ENCODE measurements around the gene PCDHA10. TPM values are rescaled to one million over a fixed set of nuclear protein-coding genes. Genes with fewer than 3 reads are reported as not detected.
"Not testable (repeated sequence)": the region's sequence is repeated elsewhere in the genome, so short reads cannot be mapped to it uniquely, and the experiment has no call there.

The PCDHA10 gene
- under 0.01 and 0.06 TPM in 2 replicates for total RNA-seq

GRCh38 chr5:140855772-140856674, at the start of gene PCDHA10:
TSS of gene PCDHA10 (plus strand) at chr5:140855897. CDS start at chr5:140856049, 152 bp downstream.
- TF ChIP-seq CTCF (conservative IDR thresholded peaks at IDR 0.05; ENCODE audit: low read depth, low read length): peak; percentile 39
- H3K4me3 ChIP-seq (ENCODE audit: low read depth, low read length): peak within 1 kb of the TSS; percentile 44
- DNase-seq (ENCODE audit: low read depth): no peak

- no peak for DNase-seq (ENCODE audit: low read depth)
- peak; percentile 59 for TF ChIP-seq CTCF (conservative IDR thresholded peaks at IDR 0.05; ENCODE audit: low read depth, low read length)
- H3K4me3 ChIP-seq (ENCODE audit: low read depth, low read length): peak within 1 kb of the TSS; percentile 52
These were observed 48.6 kb upstream of the PCDHA10 start, which contains the start of gene PCDHA4 for GRCh38 chr5:140806834-140807775. TSS of gene PCDHA4 (plus strand) at chr5:140807068.

GRCh38 chr5:140808241-140808888, 47.3 kb upstream of the PCDHA10 start:
- not testable (repeated sequence) for DNase-seq (ENCODE audit: low read depth); H3K4me3 ChIP-seq (ENCODE audit: low read depth, low read length)

- no peak for DNase-seq (ENCODE audit: low read depth)
- H3K4me3 ChIP-seq (ENCODE audit: low read depth, low read length): no peak overlapping the region
- no peak for TF ChIP-seq CTCF (conservative IDR thresholded peaks at IDR 0.05; ENCODE audit: low read depth, low read length)
These were observed 46.8 kb upstream of the PCDHA10 start for GRCh38 chr5:140808889-140809291.

- H3K4me3 ChIP-seq (ENCODE audit: low read depth, low read length): peak within 1 kb of the TSS; percentile 21
- no peak for DNase-seq (ENCODE audit: low read depth)
- TF ChIP-seq CTCF (conservative IDR thresholded peaks at IDR 0.05; ENCODE audit: low read depth, low read length): peak; percentile 53
These were observed 34.1 kb upstream of the PCDHA10 start, which contains the start of gene PCDHA5 for GRCh38 chr5:140821375-140822280. TSS of gene PCDHA5 (plus strand) at chr5:140821613.

GRCh38 chr5:140822281-140822629, 33.4 kb upstream of the PCDHA10 start:
- no peak for TF ChIP-seq CTCF (conservative IDR thresholded peaks at IDR 0.05; ENCODE audit: low read depth, low read length)
- DNase-seq (ENCODE audit: low read depth): no peak
- no peak overlapping the region for H3K4me3 ChIP-seq (ENCODE audit: low read depth, low read length)

- not testable (repeated sequence) for DNase-seq (ENCODE audit: low read depth); H3K4me3 ChIP-seq (ENCODE audit: low read depth, low read length)
These were observed 32.7 kb upstream of the PCDHA10 start for GRCh38 chr5:140822969-140823368.
